Trophoblast cell (in vitro differentiated cells and primary cell): Measurements from ENCODE around the gene MAP4K5.

ENCODE experiments used
- DNase-seq, 2 donors: peaks; one replicate each; pipeline ENCODE4 v3.0.0-alpha.2; 2016
- H2AFZ ChIP-seq: 2 replicates; pipeline ENCODE4 v1.6.1; 2013; ENCODE audit warnings: low read length, moderate library complexity, mild to moderate bottlenecking; ENCODE audit not compliant: insufficient read depth, poor library complexity
- H2AK5ac ChIP-seq: 2 replicates; pipeline ENCODE4 v1.6.1; 2013; ENCODE audit warnings: mild to moderate bottlenecking, low read length
- H2BK120ac ChIP-seq: 2 replicates; pipeline ENCODE4 v1.6.1; 2013; ENCODE audit warnings: low read length, mild to moderate bottlenecking, moderate library complexity; ENCODE audit not compliant: insufficient read depth, poor library complexity
- H2BK12ac ChIP-seq: 2 replicates; pipeline ENCODE4 v1.6.1; 2013; ENCODE audit warnings: mild to moderate bottlenecking, low read length, moderate library complexity
- H2BK5ac ChIP-seq: 2 replicates; pipeline ENCODE4 v1.6.1; 2013; ENCODE audit warnings: low read length, low read depth, moderate library complexity, mild to moderate bottlenecking; ENCODE audit not compliant: poor library complexity
- H3K14ac ChIP-seq: 2 replicates; pipeline ENCODE4 v1.6.1; 2013; ENCODE audit warnings: mild to moderate bottlenecking, low read length
- H3K18ac ChIP-seq: 2 replicates; pipeline ENCODE4 v1.6.1; 2013; ENCODE audit warnings: mild to moderate bottlenecking, low read length
- H3K23ac ChIP-seq: 2 replicates; pipeline ENCODE4 v1.6.1; 2013; ENCODE audit warnings: low read length
- H3K27ac ChIP-seq: 2 replicates; pipeline ENCODE4 v1.5.1; 2013; ENCODE audit warnings: low read depth, mild to moderate bottlenecking, inconsistent platforms, low read length, moderate library complexity
- H3K27me3 ChIP-seq: 2 replicates; pipeline ENCODE4 v1.6.1; 2013; ENCODE audit warnings: inconsistent platforms, mild to moderate bottlenecking, low read length, moderate library complexity; ENCODE audit not compliant: insufficient read depth
- H3K36me3 ChIP-seq, 2 experiments: 1 replicate in 1 of 2; 2 replicates in 1 of 2; pipeline ENCODE4 v1.6.1; 2013; ENCODE audit warnings: low read length in 2 of 2, mild to moderate bottlenecking in 2 of 2, moderate library complexity in 1 of 2; ENCODE audit not compliant: insufficient read depth in 2 of 2, control insufficient read depth in 1 of 2
- H3K4ac ChIP-seq: 2 replicates; pipeline ENCODE4 v1.6.1; 2013; ENCODE audit warnings: low read depth, mild to moderate bottlenecking, low read length, moderate library complexity
- H3K4me1 ChIP-seq, 2 experiments: 1 replicate in 1 of 2; 2 replicates in 1 of 2; pipeline ENCODE4 v1.6.1; 2013; ENCODE audit warnings: low read length in 2 of 2, mild to moderate bottlenecking in 2 of 2, moderate library complexity in 1 of 2; ENCODE audit not compliant: insufficient read depth in 2 of 2, control insufficient read depth in 1 of 2
- H3K4me2 ChIP-seq: 2 replicates; pipeline ENCODE4 v1.6.1; 2013; ENCODE audit warnings: inconsistent platforms, mild to moderate bottlenecking, low read length, moderate library complexity
- H3K4me3 ChIP-seq: 2 replicates; pipeline ENCODE4 v1.5.1; 2013; ENCODE audit warnings: mild to moderate bottlenecking, low read depth, low read length, inconsistent platforms
- H3K79me1 ChIP-seq: one replicate; pipeline ENCODE4 v1.6.1; 2013; ENCODE audit warnings: low read length
- H3K79me2 ChIP-seq: 2 replicates; pipeline ENCODE4 v1.6.1; 2013; ENCODE audit warnings: low read length, mild to moderate bottlenecking; ENCODE audit not compliant: control insufficient read depth, insufficient read depth, poor library complexity
- H3K9ac ChIP-seq: 2 replicates; pipeline ENCODE4 v1.6.1; 2013; ENCODE audit warnings: mild to moderate bottlenecking, low read length
- H3K9me3 ChIP-seq: 2 replicates; pipeline ENCODE4 v1.6.1; 2013; ENCODE audit warnings: low read depth, mild to moderate bottlenecking, control low read depth, inconsistent platforms, low read length; ENCODE audit not compliant: insufficient read depth
- H4K12ac ChIP-seq: 2 replicates; pipeline ENCODE4 v1.6.1; 2013; ENCODE audit warnings: low read depth, mild to moderate bottlenecking, low read length, moderate library complexity
- H4K8ac ChIP-seq: 2 replicates; pipeline ENCODE4 v1.6.1; 2013; ENCODE audit warnings: low read depth, mild to moderate bottlenecking, low read length, moderate library complexity
- H4K91ac ChIP-seq: one replicate; pipeline ENCODE4 v1.6.1; 2013; ENCODE audit warnings: low read depth, mild to moderate bottlenecking, low read length, moderate library complexity
- WGBS: extraction: QIAGEN DNeasy Blood & Tissue Kit; methylation state at CpG from one replicate; pipeline ENCODE4 v1.1.7; 2013; ENCODE audit warnings: missing lambda C conversion rate; ENCODE audit not compliant: insufficient read length, insufficient coverage; ENCODE audit errors: extremely low coverage; 5-methylcytosine and 5-hydroxymethylcytosine counted together

MAP4K5 gene

GRCh38 chr14:50388256-50388931, 144.0 kb downstream of the MAP4K5 start:
- no peak overlapping the region for H4K12ac ChIP-seq
- no CpG with 5 or more reads among the region's 9 CpGs for WGBS
- no peak overlapping the region for H3K9ac ChIP-seq
- no peak overlapping the region for H2AFZ ChIP-seq
- H3K18ac ChIP-seq: no peak overlapping the region
- no peak overlapping the region for H3K23ac ChIP-seq
- H2BK5ac ChIP-seq: no peak overlapping the region
- H2BK120ac ChIP-seq: no peak overlapping the region
- no peak overlapping the region for H2BK12ac ChIP-seq
- H4K91ac ChIP-seq: no peak overlapping the region
- H3K27me3 ChIP-seq: no peaks in the 10 kb centered on the region
- no peak overlapping the region for H3K4me2 ChIP-seq
- H3K9me3 ChIP-seq: no peaks in the 10 kb centered on the region
- H2AK5ac ChIP-seq: no peak overlapping the region
- H3K4me1 ChIP-seq: no peaks in the 10 kb centered on the region
- H3K4ac ChIP-seq: no peak overlapping the region
- H3K14ac ChIP-seq: no peak overlapping the region
- no peaks in the 10 kb centered on the region for H3K79me1 ChIP-seq
- H3K27ac ChIP-seq: no peak overlapping the region
- no peak overlapping the region for H3K4me3 ChIP-seq
- H3K79me2 ChIP-seq: no peaks in the 10 kb centered on the region
- H3K36me3 ChIP-seq: no peaks in the 10 kb centered on the region
- DNase-seq: no peak
- no peak overlapping the region for H4K8ac ChIP-seq

- H3K18ac ChIP-seq: no peak overlapping the region
- no peak overlapping the region for H3K27ac ChIP-seq
- no peaks in the 10 kb centered on the region for H3K79me2 ChIP-seq
Measured at GRCh38 chr14:50387548-50387947, 144.8 kb downstream of the MAP4K5 start.

GRCh38 chr14:50383618-50384225, 148.6 kb downstream of the MAP4K5 start:
- Histone ChIP-seq H3K14ac (no peak overlapping the region), H3K27me3 (no peaks in the 10 kb centered on the region), H2AFZ (no peak overlapping the region), H3K79me1 (no peaks in the 10 kb centered on the region), H4K91ac (no peak overlapping the region), H3K4ac (no peak overlapping the region), H3K36me3 (no peaks in the 10 kb centered on the region), H2BK12ac (no peak overlapping the region), H3K4me1 (no peaks in the 10 kb centered on the region), H2BK5ac (no peak overlapping the region), H3K4me3 (no peak overlapping the region), H2AK5ac (no peak overlapping the region), H3K4me2 (no peak overlapping the region), H4K8ac (no peak overlapping the region), H3K9me3 (peaks cover 1% of the 10 kb centered on the region), H3K27ac (no peak overlapping the region), H3K23ac (no peak overlapping the region), H4K12ac (no peak overlapping the region), H2BK120ac (no peak overlapping the region), H3K18ac (no peak overlapping the region), H3K79me2 (no peaks in the 10 kb centered on the region), H3K9ac (no peak overlapping the region)
- no CpG with 5 or more reads among the region's 3 CpGs for WGBS
- no peak for DNase-seq

More at GRCh38 chr14:50387548-50387947, 144.8 kb downstream of the MAP4K5 start:
- DNase-seq: no peak
- Histone ChIP-seq H2BK120ac (no peak overlapping the region), H3K4me3 (no peak overlapping the region), H2AK5ac (no peak overlapping the region), H3K79me1 (no peaks in the 10 kb centered on the region), H4K12ac (no peak overlapping the region), H3K27me3 (no peaks in the 10 kb centered on the region), H3K36me3 (no peaks in the 10 kb centered on the region), H3K4me1 (no peaks in the 10 kb centered on the region), H2AFZ (no peak overlapping the region), H3K9ac (no peak overlapping the region), H3K23ac (no peak overlapping the region), H3K4ac (no peak overlapping the region), H3K9me3 (no peaks in the 10 kb centered on the region), H4K91ac (no peak overlapping the region), H3K4me2 (no peak overlapping the region), H2BK5ac (no peak overlapping the region), H3K14ac (no peak overlapping the region), H4K8ac (no peak overlapping the region), H2BK12ac (no peak overlapping the region)
- no CpG with 5 or more reads among the region's 1 CpG for WGBS

- H3K4me1 ChIP-seq: no peaks in the 10 kb centered on the region
- no CpG with 5 or more reads among the region's 14 CpGs for WGBS
- H3K79me1 ChIP-seq: no peaks in the 10 kb centered on the region
Measured at GRCh38 chr14:50381823-50382287, 150.5 kb downstream of the MAP4K5 start.

More at GRCh38 chr14:50381823-50382287, 150.5 kb downstream of the MAP4K5 start:
- Histone ChIP-seq H2AK5ac (no peak overlapping the region), H2BK5ac (no peak overlapping the region), H3K14ac (no peak overlapping the region), H3K18ac (no peak overlapping the region), H3K4ac (no peak overlapping the region), H4K91ac (no peak overlapping the region), H4K12ac (no peak overlapping the region), H3K4me3 (no peak overlapping the region), H3K79me2 (no peaks in the 10 kb centered on the region), H2BK12ac (no peak overlapping the region), H2AFZ (no peak overlapping the region), H3K9me3 (peaks cover 1% of the 10 kb centered on the region), H3K36me3 (no peaks in the 10 kb centered on the region), H3K23ac (no peak overlapping the region), H2BK120ac (no peak overlapping the region), H3K9ac (no peak overlapping the region), H3K27ac (no peak overlapping the region), H3K4me2 (no peak overlapping the region), H3K27me3 (no peaks in the 10 kb centered on the region), H4K8ac (no peak overlapping the region)
- DNase-seq: no peak
